ENCODE results near the gene AGO4.
"Not testable (repeated sequence)": the region's sequence is repeated elsewhere in the genome, so short reads cannot be mapped to it uniquely, and the experiment has no call there.

The AGO4 gene

GRCh38 chr1:35810096-35810881, 2.5 kb downstream of the AGO4 start:
- DNase-seq (ENCODE audit: low read depth in 3 of 3) = no peak

GRCh38 chr1:35812754-35813153, 4.9 kb downstream of the AGO4 start:
- DNase-seq (ENCODE audit: low read depth in 3 of 3) = not testable (repeated sequence)

GRCh38 chr1:35825255-35825654, 17.4 kb downstream of the AGO4 start:
- no peak for DNase-seq (ENCODE audit: low read depth in 3 of 3)

GRCh38 chr1:35832276-35832905, 24.6 kb downstream of the AGO4 start:
- DNase-seq (ENCODE audit: low read depth in 3 of 3) = no peak

GRCh38 chr1:35833395-35833794, 25.6 kb downstream of the AGO4 start:
- no peak for DNase-seq (ENCODE audit: low read depth in 3 of 3)

- no peak for DNase-seq (ENCODE audit: low read depth in 3 of 3)
These were observed 26.4 kb downstream of the AGO4 start for GRCh38 chr1:35834218-35834617.

- no peak for DNase-seq (ENCODE audit: low read depth in 3 of 3)
These were observed 27.6 kb downstream of the AGO4 start for GRCh38 chr1:35835398-35835797.

- no peak for DNase-seq (ENCODE audit: low read depth in 3 of 3)
These were observed 28.9 kb downstream of the AGO4 start for GRCh38 chr1:35836734-35837133.

GRCh38 chr1:35838693-35839245, 31.0 kb downstream of the AGO4 start:
- DNase-seq (ENCODE audit: low read depth in 3 of 3) = no peak

- no peak for DNase-seq (ENCODE audit: low read depth in 3 of 3)
These were observed 37.0 kb downstream of the AGO4 start for GRCh38 chr1:35844826-35845225.

- no peak for DNase-seq (ENCODE audit: low read depth in 3 of 3)
These were observed 38.0 kb downstream of the AGO4 start for GRCh38 chr1:35845766-35846165.

- no peak for DNase-seq (ENCODE audit: low read depth in 3 of 3)
These were observed 40.2 kb downstream of the AGO4 start for GRCh38 chr1:35847935-35848565.

- DNase-seq (ENCODE audit: low read depth in 3 of 3) = no peak
These were observed 42.2 kb downstream of the AGO4 start for GRCh38 chr1:35850051-35850450.

GRCh38 chr1:35850716-35851115, 42.9 kb downstream of the AGO4 start:
- no peak for DNase-seq (ENCODE audit: low read depth in 3 of 3)

- DNase-seq (ENCODE audit: low read depth in 3 of 3) = no peak
These were observed 43.5 kb downstream of the AGO4 start for GRCh38 chr1:35851132-35851869.

- DNase-seq (ENCODE audit: low read depth in 3 of 3) = no peak
These were observed 44.4 kb downstream of the AGO4 start for GRCh38 chr1:35852241-35852640.

GRCh38 chr1:35854989-35855700, 47.3 kb downstream of the AGO4 start:
- DNase-seq (ENCODE audit: low read depth in 3 of 3) = no peak

GRCh38 chr1:35856964-35857363, 49.1 kb downstream of the AGO4 start:
- no peak for DNase-seq (ENCODE audit: low read depth in 3 of 3)

- DNase-seq (ENCODE audit: low read depth in 3 of 3) = no peak
These were observed 50.0 kb downstream of the AGO4 start for GRCh38 chr1:35857830-35858229.

- no peak for DNase-seq (ENCODE audit: low read depth in 3 of 3)
These were observed 52.9 kb downstream of the AGO4 start for GRCh38 chr1:35860696-35861095.

- DNase-seq (ENCODE audit: low read depth in 3 of 3) = no peak
These were observed 55.3 kb downstream of the AGO4 start for GRCh38 chr1:35863136-35863535.
